Parathyroid adenoma (tissue), 2 donors: Measurements from ENCODE around the gene CSNK1A1.

ENCODE experiments used
- H2AFZ ChIP-seq: fragments of 300-600 bp; sonication (generic); one replicate; pipeline ENCODE4 v1.7.0; 2017; ENCODE audit warnings: antibody characterized with exemption, mild to moderate bottlenecking
- H3K27ac ChIP-seq: fragments of 300-600 bp; sonication (generic); one replicate; pipeline ENCODE4 v1.7.0; 2017
- H3K27me3 ChIP-seq: fragments of 300-600 bp; sonication (generic); one replicate; pipeline ENCODE4 v1.7.0; 2017; ENCODE audit warnings: low read length; ENCODE audit not compliant: control insufficient read depth, insufficient read depth
- H3K36me3 ChIP-seq: fragments of 300-600 bp; sonication (generic); one replicate; pipeline ENCODE4 v1.7.0; 2017; ENCODE audit warnings: low read length; ENCODE audit not compliant: control insufficient read depth, insufficient read depth
- H3K4me1 ChIP-seq: fragments of 300-600 bp; sonication (generic); one replicate; pipeline ENCODE4 v1.7.0; 2017; ENCODE audit warnings: control low read depth
- H3K4me2 ChIP-seq: fragments of 300-600 bp; sonication (generic); one replicate; pipeline ENCODE4 v1.7.0; 2017; ENCODE audit warnings: low read length
- H3K4me3 ChIP-seq: fragments of 300-600 bp; sonication (generic); one replicate; pipeline ENCODE4 v1.7.0; 2017; ENCODE audit warnings: low read depth, low read length
- H3K79me2 ChIP-seq: fragments of 300-600 bp; sonication (generic); one replicate; pipeline ENCODE4 v1.7.0; 2017; ENCODE audit warnings: control low read depth
- H3K9ac ChIP-seq: fragments of 300-600 bp; sonication (generic); one replicate; pipeline ENCODE4 v1.7.0; 2017; ENCODE audit warnings: mild to moderate bottlenecking
- H3K9me3 ChIP-seq: fragments of 300-600 bp; sonication (generic); one replicate; pipeline ENCODE4 v1.7.0; 2017; ENCODE audit warnings: low read length; ENCODE audit not compliant: control insufficient read depth
- TF ChIP-seq, protein P1 (sequence below): fragments of 300-600 bp; sonication (generic); IDR thresholded peaks from one replicate; pipeline ENCODE4 v1.7.0; 2017; ENCODE audit warnings: antibody characterized with exemption, mild to moderate bottlenecking
- donor health status: primary hyperparathyroidism.

The CSNK1A1 gene

DNA sequence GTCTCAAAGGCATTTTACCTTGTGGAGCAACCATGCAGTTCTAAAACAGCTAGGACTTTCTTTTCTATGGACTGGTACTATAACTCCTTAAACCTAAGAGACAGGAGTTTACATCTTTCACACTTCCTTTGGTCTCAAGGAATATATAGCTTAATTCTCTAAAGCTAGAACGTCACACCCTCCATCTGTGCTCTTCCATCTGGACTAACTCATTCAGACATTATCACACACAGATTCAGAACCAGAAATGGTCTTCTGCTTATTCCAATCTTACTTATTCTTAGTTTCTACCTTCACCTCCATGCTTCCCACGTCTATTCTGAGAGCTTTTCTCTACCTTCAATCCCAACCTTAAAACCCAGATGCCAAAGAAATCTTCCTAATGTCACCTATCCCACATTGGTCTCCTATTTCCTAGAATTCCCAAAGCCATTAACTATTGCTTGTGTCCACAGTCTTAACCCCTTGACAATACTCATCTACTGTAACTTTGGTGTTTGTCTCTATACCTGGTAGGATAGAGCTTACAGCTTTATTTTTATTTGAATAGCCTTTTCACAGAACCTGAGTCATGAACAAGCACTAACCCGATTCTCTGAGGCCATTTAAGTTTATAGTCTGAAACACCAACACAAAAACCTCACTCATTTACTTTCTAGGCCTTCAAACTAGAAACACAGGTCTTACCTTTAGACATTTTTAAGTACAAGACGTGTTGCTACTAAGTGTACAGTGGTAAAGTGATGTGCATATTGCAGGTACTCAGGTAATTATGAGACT, 22.8 kb downstream of the CSNK1A1 start:
- H3K4me1 ChIP-seq: peaks cover 29% of the 10 kb centered on the region
- H3K9me3 ChIP-seq: no peaks in the 10 kb centered on the region
- no peak overlapping the region for H3K9ac ChIP-seq
- H3K27me3 ChIP-seq: no peaks in the 10 kb centered on the region
- H3K4me2 ChIP-seq: no peak overlapping the region
- TF ChIP-seq, protein P1, sequence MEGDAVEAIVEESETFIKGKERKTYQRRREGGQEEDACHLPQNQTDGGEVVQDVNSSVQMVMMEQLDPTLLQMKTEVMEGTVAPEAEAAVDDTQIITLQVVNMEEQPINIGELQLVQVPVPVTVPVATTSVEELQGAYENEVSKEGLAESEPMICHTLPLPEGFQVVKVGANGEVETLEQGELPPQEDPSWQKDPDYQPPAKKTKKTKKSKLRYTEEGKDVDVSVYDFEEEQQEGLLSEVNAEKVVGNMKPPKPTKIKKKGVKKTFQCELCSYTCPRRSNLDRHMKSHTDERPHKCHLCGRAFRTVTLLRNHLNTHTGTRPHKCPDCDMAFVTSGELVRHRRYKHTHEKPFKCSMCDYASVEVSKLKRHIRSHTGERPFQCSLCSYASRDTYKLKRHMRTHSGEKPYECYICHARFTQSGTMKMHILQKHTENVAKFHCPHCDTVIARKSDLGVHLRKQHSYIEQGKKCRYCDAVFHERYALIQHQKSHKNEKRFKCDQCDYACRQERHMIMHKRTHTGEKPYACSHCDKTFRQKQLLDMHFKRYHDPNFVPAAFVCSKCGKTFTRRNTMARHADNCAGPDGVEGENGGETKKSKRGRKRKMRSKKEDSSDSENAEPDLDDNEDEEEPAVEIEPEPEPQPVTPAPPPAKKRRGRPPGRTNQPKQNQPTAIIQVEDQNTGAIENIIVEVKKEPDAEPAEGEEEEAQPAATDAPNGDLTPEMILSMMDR: no peak
- H3K27ac ChIP-seq: no peak overlapping the region
- H2AFZ ChIP-seq: no peak overlapping the region
- H3K4me3 ChIP-seq: no peak overlapping the region
- no peaks in the 10 kb centered on the region for H3K36me3 ChIP-seq
- H3K79me2 ChIP-seq: peaks cover 65% of the 10 kb centered on the region

DNA sequence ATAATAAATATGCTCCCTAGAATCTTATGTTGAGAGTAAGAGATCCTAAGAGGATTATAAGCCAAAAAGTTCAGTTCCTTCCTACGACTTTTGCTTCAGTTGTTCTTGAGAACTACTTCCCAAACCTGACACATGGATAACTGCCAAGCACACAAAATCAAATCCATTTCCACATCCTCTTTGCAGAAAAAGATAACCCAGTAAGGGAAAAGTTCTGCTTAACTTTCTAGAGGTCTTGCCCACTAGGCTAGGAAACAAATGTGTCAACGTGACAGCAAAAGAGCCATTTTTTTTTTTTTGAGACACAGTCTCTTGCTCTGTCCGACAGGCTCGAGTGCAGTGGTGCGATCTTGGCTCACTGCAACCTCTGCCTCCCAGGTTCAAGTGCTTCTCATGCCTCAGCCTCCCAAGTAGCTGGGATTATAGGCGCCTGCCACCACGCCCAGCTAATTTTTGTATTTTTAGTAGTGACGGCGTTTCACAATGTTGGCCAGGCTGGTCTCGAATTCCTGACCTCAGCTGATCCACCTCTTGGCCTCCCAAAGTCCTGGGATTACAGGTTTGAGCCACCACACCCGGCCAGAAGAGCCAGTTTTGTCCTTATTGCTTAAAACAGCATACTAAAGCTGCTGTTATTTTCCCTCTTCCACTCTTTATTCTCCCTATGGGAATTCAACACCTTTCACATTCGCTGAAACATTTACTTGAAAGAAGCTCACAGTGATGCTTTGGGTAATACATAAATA, 24.2 kb downstream of the CSNK1A1 start:
- H3K36me3 ChIP-seq: no peaks in the 10 kb centered on the region
- H3K4me3 ChIP-seq: no peak overlapping the region
- H2AFZ ChIP-seq: no peak overlapping the region
- H3K27ac ChIP-seq: no peak overlapping the region
- peaks cover 29% of the 10 kb centered on the region for H3K4me1 ChIP-seq
- H3K9me3 ChIP-seq: no peaks in the 10 kb centered on the region
- TF ChIP-seq, protein P1: no peak
- H3K9ac ChIP-seq: no peak overlapping the region
- H3K27me3 ChIP-seq: no peaks in the 10 kb centered on the region
- H3K4me2 ChIP-seq: no peak overlapping the region
- H3K79me2 ChIP-seq: peaks cover 67% of the 10 kb centered on the region

DNA sequence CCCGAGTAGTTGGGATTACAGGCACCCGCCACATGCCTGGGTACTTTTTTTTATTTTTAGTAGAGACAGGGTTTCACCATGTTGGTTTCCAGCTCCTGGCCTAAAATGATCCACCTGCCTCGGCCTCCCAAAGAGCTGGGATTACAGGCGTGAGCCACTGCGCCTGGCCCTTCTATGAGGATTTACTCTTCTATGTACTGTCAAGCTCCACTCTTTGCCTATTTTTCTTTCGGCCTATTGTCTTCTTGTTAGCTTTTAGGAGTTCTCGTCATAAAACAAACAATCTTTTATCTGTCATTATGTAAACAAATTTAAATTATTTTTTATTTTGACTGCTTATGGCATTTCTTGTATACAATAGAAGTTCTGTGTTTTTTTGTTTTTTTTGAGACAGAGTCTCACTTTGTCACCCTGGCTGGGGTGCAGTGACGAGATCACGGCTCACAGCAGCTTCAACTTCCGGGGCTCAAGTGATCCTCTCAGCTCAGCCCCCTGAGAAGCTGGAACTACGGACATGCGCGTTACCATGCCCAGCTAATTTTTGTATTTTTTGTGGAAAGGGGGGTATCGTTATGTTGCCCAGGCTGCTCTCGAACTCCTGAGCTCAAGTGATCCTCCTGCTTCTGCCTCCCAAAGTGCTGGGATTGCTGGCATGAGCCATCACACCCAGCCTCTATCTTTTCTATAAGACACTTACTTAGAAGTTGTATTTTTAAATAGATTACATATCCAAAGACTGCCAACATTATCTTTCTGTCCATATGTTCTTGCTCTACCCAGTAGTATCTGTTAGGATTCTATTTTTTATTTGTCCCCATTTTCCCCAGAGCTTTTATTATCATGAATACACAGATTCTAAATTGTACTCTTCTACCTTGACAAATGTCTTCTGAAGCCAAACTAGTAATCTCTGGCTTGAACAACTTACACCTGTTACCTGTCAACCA, 29.2 kb downstream of the CSNK1A1 start:
- H3K79me2 ChIP-seq: peaks cover 40% of the 10 kb centered on the region
- no peaks in the 10 kb centered on the region for H3K9me3 ChIP-seq
- no peaks in the 10 kb centered on the region for H3K27me3 ChIP-seq
- H2AFZ ChIP-seq: no peak overlapping the region
- no peak overlapping the region for H3K4me3 ChIP-seq
- H3K4me2 ChIP-seq: no peak overlapping the region
- no peak overlapping the region for H3K27ac ChIP-seq
- no peak overlapping the region for H3K9ac ChIP-seq
- H3K36me3 ChIP-seq: no peaks in the 10 kb centered on the region
- TF ChIP-seq, protein P1: no peak
- H3K4me1 ChIP-seq: peaks cover 25% of the 10 kb centered on the region

DNA sequence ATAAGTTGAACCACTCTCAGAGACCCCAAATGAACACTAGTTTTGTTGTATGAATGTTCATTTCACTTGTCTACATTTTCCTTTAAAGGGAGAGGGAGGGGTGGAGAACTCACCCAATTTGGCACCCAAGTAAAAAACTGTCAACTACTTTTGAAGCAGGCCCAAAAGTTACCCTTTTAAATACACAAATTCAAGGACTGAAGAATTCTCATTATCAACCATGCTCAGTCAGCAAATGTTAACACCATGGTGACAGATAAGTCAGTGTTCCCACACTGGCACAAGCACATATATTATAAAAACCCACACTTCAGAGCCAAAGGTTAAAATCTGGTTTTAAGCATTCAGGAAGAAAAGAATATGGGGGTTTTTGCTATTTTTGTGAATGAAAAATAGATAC, 31.6 kb downstream of the CSNK1A1 start:
- Histone ChIP-seq H3K4me1 (peaks cover 22% of the 10 kb centered on the region), H3K4me3 (no peak overlapping the region), H3K27me3 (no peaks in the 10 kb centered on the region), H3K9me3 (no peaks in the 10 kb centered on the region), H3K36me3 (no peaks in the 10 kb centered on the region), H3K79me2 (peaks cover 39% of the 10 kb centered on the region), H3K9ac (no peak overlapping the region), H3K4me2 (peak overlapping the region; percentile 10), H3K27ac (peak overlapping the region; percentile 11), H2AFZ (no peak overlapping the region)
- TF ChIP-seq, protein P1: no peak
